ES-I3 (cell line): ENCODE measurements around the gene GULP1.

Experiments used
- H3K36me3 ChIP-seq: 2 replicates; pipeline ENCODE4 v1.6.1; 2013; ENCODE audit warnings: mild to moderate bottlenecking, low read length, control low read depth, moderate library complexity; ENCODE audit not compliant: insufficient read depth
- H3K4me1 ChIP-seq: 2 replicates; pipeline ENCODE4 v1.6.1; 2013; ENCODE audit warnings: mild to moderate bottlenecking, control low read depth, low read length; ENCODE audit not compliant: insufficient read depth
- H3K9ac ChIP-seq: 2 replicates; pipeline ENCODE4 v1.6.1; 2013; ENCODE audit warnings: low read depth, mild to moderate bottlenecking, low read length, moderate library complexity
- H3K9me3 ChIP-seq: 2 replicates; pipeline ENCODE4 v1.6.1; 2013; ENCODE audit warnings: mild to moderate bottlenecking, low read length, moderate library complexity; ENCODE audit not compliant: control insufficient read depth, insufficient read depth

The GULP1 gene, protein sequence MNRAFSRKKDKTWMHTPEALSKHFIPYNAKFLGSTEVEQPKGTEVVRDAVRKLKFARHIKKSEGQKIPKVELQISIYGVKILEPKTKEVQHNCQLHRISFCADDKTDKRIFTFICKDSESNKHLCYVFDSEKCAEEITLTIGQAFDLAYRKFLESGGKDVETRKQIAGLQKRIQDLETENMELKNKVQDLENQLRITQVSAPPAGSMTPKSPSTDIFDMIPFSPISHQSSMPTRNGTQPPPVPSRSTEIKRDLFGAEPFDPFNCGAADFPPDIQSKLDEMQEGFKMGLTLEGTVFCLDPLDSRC

DNA sequence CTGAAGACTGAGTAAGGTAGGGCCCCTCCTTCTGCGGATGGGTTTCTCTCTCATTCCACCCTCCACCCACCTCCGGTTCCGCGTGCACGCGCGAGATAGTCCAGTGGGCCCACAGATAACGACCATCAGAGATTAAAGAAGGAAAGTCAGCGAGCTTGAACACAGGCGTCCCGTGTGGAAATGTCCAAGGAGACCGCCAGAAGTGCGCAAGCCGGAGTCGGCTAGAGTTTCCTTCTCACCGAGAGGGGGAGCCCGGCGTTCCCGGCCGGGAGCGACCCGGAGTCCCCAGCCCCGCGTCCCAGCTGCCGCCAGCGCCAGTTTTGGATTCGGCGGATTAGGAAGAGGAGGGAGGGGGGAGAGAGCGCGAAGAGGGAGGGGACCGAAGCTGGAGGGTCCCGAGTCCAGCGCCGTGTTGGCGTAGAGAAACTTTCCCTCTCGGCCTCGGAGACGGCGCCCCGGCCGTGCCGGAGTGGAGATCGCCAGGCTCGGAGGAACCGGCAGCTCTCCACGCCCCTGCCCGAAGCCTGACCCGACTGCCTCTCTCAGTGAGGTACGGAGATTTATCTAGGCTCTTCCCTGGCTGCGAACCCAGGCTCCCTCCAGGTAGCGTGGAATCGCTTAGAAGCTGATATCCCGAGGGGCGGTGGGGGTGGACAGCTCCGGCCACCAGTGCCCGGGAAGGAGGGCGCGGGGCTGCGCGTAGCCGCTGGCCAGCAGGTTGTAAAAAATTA lies at the start of gene GULP1:
GULP1 (plus strand) TSS at position 258 of the 731 bp plus-strand sequence. CDS start 185,829 bp downstream, outside the sequence.
- no peaks in the 10 kb centered on the region for H3K4me1 ChIP-seq
- H3K9me3 ChIP-seq, result no peaks in the 10 kb centered on the region
- H3K36me3 ChIP-seq, result no peaks in the 10 kb centered on the region; the same call in 1 of the 2 replicates
- peak within 1 kb of the TSS; percentile 96 for H3K9ac ChIP-seq

DNA sequence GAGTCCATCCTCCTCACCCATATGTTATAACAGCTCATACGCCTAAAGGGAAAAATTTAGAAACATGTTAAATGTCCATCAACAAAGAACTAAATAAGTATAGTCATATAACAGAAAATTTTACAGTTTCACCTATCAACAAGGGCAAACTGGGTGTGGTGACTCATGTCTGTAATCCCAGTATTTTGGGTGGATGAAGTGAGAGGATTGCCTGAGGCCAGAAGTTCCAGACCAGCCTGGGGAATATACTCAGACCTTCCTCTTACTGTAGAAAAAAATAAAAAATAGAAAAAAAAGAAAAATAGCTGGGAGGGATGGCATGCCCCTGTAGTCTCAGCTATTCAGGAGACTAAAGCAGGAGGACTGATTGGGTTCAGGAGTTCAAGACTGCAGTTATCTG lies 48.3 kb upstream of the GULP1 start:
- no peaks in the 10 kb centered on the region for H3K36me3 ChIP-seq
- peaks cover 3% of the 10 kb centered on the region; the same call in 1 of the 2 replicates for H3K9me3 ChIP-seq
- no peak overlapping the region for H3K9ac ChIP-seq
- H3K4me1 ChIP-seq, result no peaks in the 10 kb centered on the region

DNA sequence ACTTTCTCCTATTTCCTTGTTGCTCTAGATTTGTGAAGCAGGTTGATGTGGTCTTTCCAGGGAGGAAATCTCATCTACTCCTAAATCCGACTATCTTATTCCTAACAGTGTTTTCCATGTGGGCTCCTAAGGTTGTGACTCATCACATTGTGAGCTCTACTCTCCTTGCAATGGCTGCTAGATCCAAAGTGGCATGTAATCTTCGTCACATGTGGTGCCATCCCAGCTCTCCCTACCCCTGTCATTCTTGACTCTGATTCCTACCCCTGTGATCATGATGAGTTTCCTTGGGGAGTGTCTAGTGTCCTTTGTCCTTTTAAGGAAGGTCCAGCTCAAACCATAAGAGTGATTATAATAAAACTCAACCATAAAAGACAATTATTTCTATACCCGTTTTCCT lies 47.3 kb upstream of the GULP1 start:
- no peak overlapping the region for H3K9ac ChIP-seq
- H3K4me1 ChIP-seq, result no peaks in the 10 kb centered on the region
- no peaks in the 10 kb centered on the region for H3K9me3 ChIP-seq
- H3K36me3 ChIP-seq, result no peaks in the 10 kb centered on the region

DNA sequence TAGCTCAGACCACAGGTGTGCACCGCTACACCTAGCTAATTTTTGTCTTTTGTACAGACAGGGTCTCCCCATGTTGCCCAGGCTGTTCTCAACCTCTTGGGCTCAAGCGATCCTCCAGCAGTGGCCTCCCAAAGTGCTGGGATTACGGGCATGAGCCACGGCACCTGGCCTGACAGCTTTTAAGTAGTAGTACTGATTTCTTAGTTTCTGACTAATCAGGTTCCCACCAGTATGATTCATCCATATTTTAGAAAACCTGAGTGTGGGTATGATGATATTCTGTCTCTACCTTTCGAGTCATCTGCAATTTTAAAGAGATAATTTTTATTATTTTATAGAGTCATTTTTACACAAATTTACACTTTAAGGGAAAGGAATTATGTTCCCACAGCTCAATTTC lies 46.4 kb upstream of the GULP1 start:
- no peaks in the 10 kb centered on the region for H3K9me3 ChIP-seq
- H3K36me3 ChIP-seq, result no peaks in the 10 kb centered on the region
- no peaks in the 10 kb centered on the region; the same call in 1 of the 2 replicates for H3K4me1 ChIP-seq
- H3K9ac ChIP-seq, result no peak overlapping the region

GRCh38 chr2:188248513-188248912 lies 43.2 kb upstream of the GULP1 start:
- no peaks in the 10 kb centered on the region; the same call in 1 of the 2 replicates for H3K4me1 ChIP-seq
- no peak overlapping the region for H3K9ac ChIP-seq
- H3K36me3 ChIP-seq, result no peaks in the 10 kb centered on the region
- no peaks in the 10 kb centered on the region for H3K9me3 ChIP-seq

GRCh38 chr2:188251034-188251433 lies 40.6 kb upstream of the GULP1 start:
- no peak overlapping the region for H3K9ac ChIP-seq
- H3K9me3 ChIP-seq, result no peaks in the 10 kb centered on the region
- no peaks in the 10 kb centered on the region; the same call in 1 of the 2 replicates for H3K4me1 ChIP-seq
- H3K36me3 ChIP-seq, result no peaks in the 10 kb centered on the region

DNA sequence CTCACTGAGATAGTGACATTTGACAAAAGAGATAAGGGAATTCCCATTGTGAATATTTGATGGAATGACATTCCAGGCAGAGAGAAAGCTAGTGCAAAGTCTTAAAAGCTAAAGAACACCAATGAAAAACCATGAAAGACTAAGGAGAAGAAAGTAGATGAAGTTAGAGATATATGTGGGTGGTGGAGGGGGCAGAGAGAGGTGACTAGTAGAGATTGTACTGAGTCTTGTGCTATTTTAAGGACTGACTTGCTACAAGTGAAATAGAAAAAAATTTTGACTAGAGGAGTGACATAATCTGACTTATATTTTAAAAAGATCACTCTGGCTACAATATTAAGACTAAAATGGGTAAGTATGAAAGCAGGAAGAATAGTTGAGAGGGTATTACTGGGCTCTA lies 35.3 kb upstream of the GULP1 start:
- Histone ChIP-seq H3K9ac (no peak overlapping the region), H3K4me1 (no peaks in the 10 kb centered on the region), H3K9me3 (no peaks in the 10 kb centered on the region), H3K36me3 (no peaks in the 10 kb centered on the region)

- H3K36me3 ChIP-seq, result no peaks in the 10 kb centered on the region
- no peaks in the 10 kb centered on the region for H3K4me1 ChIP-seq
- no peaks in the 10 kb centered on the region for H3K9me3 ChIP-seq
- no peak overlapping the region for H3K9ac ChIP-seq
Measured at GRCh38 chr2:188265315-188265714, 26.4 kb upstream of the GULP1 start.

DNA sequence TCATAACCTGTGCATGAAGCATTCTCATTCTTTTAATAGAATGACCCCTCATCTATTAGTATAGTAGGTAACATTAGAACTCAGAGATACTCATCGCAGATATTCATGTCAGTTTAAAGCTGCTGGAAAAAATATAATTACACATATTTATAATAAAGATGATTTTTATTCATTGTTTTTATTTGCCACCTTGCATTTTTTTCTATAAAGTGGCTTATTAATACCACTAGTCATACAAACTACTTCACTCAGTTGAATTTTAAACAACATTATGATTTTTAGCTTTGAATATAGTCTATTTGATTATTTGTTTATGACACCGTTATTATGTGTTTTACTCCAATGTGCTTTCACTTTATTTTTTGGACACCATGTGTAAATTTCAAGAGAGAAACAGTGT lies 23.9 kb upstream of the GULP1 start:
- H3K9me3 ChIP-seq, result no peaks in the 10 kb centered on the region
- no peaks in the 10 kb centered on the region for H3K36me3 ChIP-seq
- H3K9ac ChIP-seq, result no peak overlapping the region
- H3K4me1 ChIP-seq, result no peaks in the 10 kb centered on the region

DNA sequence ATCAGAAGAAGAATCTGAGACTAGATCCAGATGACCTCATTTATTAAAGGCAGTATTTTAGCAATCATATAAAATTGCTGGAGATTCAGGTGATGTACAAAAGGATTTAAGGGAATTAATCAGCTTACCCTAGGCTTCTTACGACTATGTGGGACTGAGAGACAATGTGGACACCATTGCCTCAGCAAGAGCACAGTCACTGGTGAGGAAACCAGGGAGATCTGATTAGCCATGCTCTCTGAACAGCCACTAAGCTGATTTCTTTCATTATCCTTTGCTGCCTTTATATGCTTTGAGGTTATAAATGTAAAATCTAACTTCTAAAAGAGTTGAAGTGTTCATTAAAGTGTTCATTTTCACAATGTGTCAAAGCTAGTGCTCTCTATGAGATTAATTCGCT lies 22.7 kb upstream of the GULP1 start:
- Histone ChIP-seq H3K36me3 (no peaks in the 10 kb centered on the region), H3K4me1 (0 out of 2 replicates have a peak, but pooled peaks cover under 1% of the 10 kb centered on the region), H3K9ac (no peak overlapping the region), H3K9me3 (no peaks in the 10 kb centered on the region)

DNA sequence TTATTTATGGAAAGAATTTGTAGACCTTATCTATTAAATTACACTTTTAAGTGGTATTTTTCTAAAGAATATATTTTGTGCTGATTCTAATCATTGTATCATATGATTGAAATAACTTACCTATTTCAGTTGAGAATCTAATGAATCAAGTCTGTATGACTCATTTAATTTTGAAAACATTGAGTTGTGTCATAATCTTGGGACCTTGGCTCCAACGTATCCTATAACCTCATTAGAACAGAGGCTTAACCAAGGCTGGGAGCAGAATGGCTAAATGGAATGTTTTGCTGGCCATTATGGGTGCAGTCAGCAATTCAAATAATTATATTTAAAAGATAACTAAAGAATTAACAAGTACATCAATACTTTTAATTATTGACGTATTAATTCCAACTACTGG lies 19.6 kb upstream of the GULP1 start:
- no peak overlapping the region for H3K9ac ChIP-seq
- H3K4me1 ChIP-seq, result peaks cover 14% of the 10 kb centered on the region
- no peaks in the 10 kb centered on the region for H3K36me3 ChIP-seq
- H3K9me3 ChIP-seq, result no peaks in the 10 kb centered on the region

DNA sequence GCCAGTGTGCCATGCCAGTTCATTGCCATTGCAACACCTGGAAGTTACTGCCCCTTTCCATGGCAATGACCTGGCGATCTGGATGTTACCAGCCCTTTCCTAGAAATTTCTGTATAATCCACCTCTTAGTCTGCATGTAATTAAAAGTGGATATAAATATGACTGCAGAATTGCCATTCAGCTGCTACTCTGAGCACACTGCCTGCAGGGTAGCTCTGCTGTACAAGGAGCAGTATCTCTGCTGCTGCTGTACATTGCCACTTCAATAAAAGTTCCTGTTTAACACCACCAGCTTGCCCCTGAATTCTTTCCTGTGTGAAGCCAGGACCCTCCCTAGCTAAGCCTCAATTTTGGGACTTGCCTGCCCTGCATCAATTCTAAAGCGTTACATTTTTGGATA lies 17.4 kb upstream of the GULP1 start:
- no peaks in the 10 kb centered on the region for H3K9me3 ChIP-seq
- H3K9ac ChIP-seq, result no peak overlapping the region
- H3K36me3 ChIP-seq, result no peaks in the 10 kb centered on the region
- peaks cover 20% of the 10 kb centered on the region for H3K4me1 ChIP-seq

GRCh38 chr2:188276255-188276654 lies 15.4 kb upstream of the GULP1 start:
- no peaks in the 10 kb centered on the region for H3K9me3 ChIP-seq
- H3K36me3 ChIP-seq, result no peaks in the 10 kb centered on the region
- H3K4me1 ChIP-seq, result peaks cover 22% of the 10 kb centered on the region
- H3K9ac ChIP-seq, result no peak overlapping the region

- Histone ChIP-seq H3K4me1 (peaks cover 22% of the 10 kb centered on the region), H3K36me3 (no peaks in the 10 kb centered on the region), H3K9ac (peak overlapping the region; percentile 19; the same call in 1 of the 2 replicates), H3K9me3 (no peaks in the 10 kb centered on the region)
Measured at GRCh38 chr2:188277786-188278185, 13.9 kb upstream of the GULP1 start.
